ENCODE data around the gene TRRAP. TPM values are rescaled to one million over a fixed set of nuclear protein-coding genes. Genes with fewer than 3 reads are reported as not detected.

TRRAP gene
- total RNA-seq, 2 experiments from 2014 or later: 45.5 to 48.2 TPM

DNA sequence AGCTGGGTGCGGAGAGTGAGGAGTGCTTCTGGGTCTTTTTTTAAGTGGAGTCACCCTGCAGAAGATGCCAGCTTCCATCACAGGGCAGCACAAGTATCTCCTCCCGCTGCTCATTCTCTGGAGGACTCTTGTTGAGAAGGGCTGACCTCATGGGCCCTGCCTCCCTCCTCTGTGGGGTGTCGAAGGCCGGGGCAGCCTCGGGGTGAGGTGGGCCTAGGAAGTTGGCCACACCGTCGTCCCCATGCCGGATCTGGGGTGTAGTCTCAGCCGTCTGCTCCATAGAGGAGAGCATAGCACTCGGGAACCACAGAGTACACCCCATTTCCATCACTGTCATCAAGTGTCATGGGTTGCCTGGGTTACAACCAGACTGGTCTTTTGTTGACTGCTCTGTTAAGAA is 85.0 kb downstream of the TRRAP start:
- POLR2A ChIA-PET: no interaction called here
- no peaks in the 10 kb centered on the region for H3K4me1 Mint-ChIP-seq (ENCODE audit: low read depth)
- TF ChIP-seq CTCF (IDR thresholded peaks at IDR 0.05): no peak
- ATAC-seq (no peak), DNase-seq (no peak)
- H3K27me3 Mint-ChIP-seq: no peaks in the 10 kb centered on the region
- intact Hi-C loops (cut with micrococcal nuclease): no loop called here
- H3K4me3 Mint-ChIP-seq: no peak overlapping the region
- no peaks in the 10 kb centered on the region for H3K9me3 Mint-ChIP-seq
- H3K27ac Mint-ChIP-seq: no peak overlapping the region
- H3K36me3 Mint-ChIP-seq (ENCODE audit: low read depth): peaks cover 56% of the 10 kb centered on the region
- CTCF ChIA-PET: no interaction called here

DNA sequence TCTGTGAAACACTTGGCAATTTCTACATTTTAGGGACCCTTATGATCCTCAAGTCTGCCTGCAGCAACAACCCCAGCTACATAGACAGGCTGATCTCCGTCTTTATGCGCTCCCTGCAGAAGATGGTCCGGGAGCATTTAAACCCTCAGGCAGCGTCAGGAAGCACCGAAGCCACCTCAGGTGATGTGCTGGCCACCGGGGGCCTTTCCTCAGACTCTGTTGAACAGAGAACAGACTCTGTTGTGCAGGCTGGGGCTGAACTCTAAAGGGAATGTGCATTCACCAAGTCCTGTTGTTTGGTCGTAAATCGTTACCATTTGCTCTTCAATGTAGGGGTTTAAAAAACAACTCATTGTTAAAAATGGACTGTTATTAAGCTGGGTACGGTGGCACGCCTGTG is 86.3 kb downstream of the TRRAP start:
- TF ChIP-seq CTCF (IDR thresholded peaks at IDR 0.05): no peak
- Mint-ChIP-seq H3K4me3 (no peak overlapping the region), H3K27ac (no peak overlapping the region), H3K9me3 (no peaks in the 10 kb centered on the region), H3K27me3 (no peaks in the 10 kb centered on the region), H3K4me1 (ENCODE audit: low read depth) (no peaks in the 10 kb centered on the region), H3K36me3 (ENCODE audit: low read depth) (peaks cover 61% of the 10 kb centered on the region)
- ChIA-PET POLR2A (no interaction called here), CTCF (no interaction called here)
- no peak for ATAC-seq
- intact Hi-C loops (cut with micrococcal nuclease): no loop called here
- DNase-seq: no peak

DNA sequence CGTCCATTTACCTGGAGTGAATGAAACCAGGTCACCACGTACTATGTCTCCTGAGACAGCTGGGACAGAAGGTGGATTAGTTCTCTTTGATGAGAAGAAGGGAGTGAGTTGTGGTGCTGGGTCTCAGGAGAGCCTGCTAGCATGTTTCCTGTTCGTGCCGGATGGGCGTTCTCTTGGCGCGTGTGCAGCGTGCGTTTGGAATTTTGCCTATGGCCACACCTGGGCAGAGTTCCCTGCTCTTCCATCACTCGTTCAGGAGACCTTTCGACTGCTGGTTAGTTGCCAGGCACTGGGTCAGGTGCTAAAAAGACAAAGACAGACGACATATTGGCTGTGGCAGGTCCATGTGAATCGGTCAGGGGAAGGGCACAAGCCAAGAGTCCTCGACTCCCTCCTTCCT is 90.3 kb downstream of the TRRAP start:
- ATAC-seq: no peak
- Mint-ChIP-seq H3K4me1 (ENCODE audit: low read depth) (no peaks in the 10 kb centered on the region), H3K36me3 (ENCODE audit: low read depth) (peaks cover 67% of the 10 kb centered on the region), H3K9me3 (no peaks in the 10 kb centered on the region), H3K27ac (no peak overlapping the region), H3K27me3 (no peaks in the 10 kb centered on the region), H3K4me3 (no peak overlapping the region)
- ChIA-PET POLR2A (no interaction called here), CTCF (no interaction called here)
- DNase-seq: no peak
- intact Hi-C loops (cut with micrococcal nuclease): no loop called here
- no peak for TF ChIP-seq CTCF (IDR thresholded peaks at IDR 0.05)

GRCh38 chr7:98969386-98969785 is 91.1 kb downstream of the TRRAP start:
- no peak for TF ChIP-seq CTCF (IDR thresholded peaks at IDR 0.05)
- intact Hi-C loops (cut with micrococcal nuclease): no loop called here
- H3K36me3 Mint-ChIP-seq (ENCODE audit: low read depth): peaks cover 70% of the 10 kb centered on the region
- H3K4me1 Mint-ChIP-seq (ENCODE audit: low read depth): no peaks in the 10 kb centered on the region
- no peaks in the 10 kb centered on the region for H3K9me3 Mint-ChIP-seq
- ChIA-PET CTCF (interaction anchor here (0.6 kb wide), 1 partner anchor 78 kb away, joined by 3 read pairs; no protein-coding TSS in a partner anchor), POLR2A (interaction anchor here (0.8 kb wide), 1 partner anchor 8 kb away, joined by 3 read pairs; no protein-coding TSS in a partner anchor)
- H3K27ac Mint-ChIP-seq: no peak overlapping the region
- ATAC-seq (no peak), DNase-seq (no peak)
- H3K4me3 Mint-ChIP-seq: no peak overlapping the region
- no peaks in the 10 kb centered on the region for H3K27me3 Mint-ChIP-seq

- Mint-ChIP-seq H3K27me3 (no peaks in the 10 kb centered on the region), H3K36me3 (ENCODE audit: low read depth) (peaks cover 74% of the 10 kb centered on the region), H3K9me3 (no peaks in the 10 kb centered on the region), H3K4me3 (no peak overlapping the region), H3K4me1 (ENCODE audit: low read depth) (no peaks in the 10 kb centered on the region), H3K27ac (no peak overlapping the region)
- DNase-seq (no peak), ATAC-seq (no peak)
- POLR2A ChIA-PET: interaction anchor here (0.8 to 0.9 kb wide), 2 partner anchors 7 to 137 kb away, joined by 3 read pairs; no protein-coding TSS in a partner anchor
- intact Hi-C loops (cut with micrococcal nuclease): no loop called here
- no peak for TF ChIP-seq CTCF (IDR thresholded peaks at IDR 0.05)
- CTCF ChIA-PET: interaction anchor here (0.6 kb wide), 1 partner anchor 79 kb away, joined by 3 read pairs; no protein-coding TSS in a partner anchor
Observed at GRCh38 chr7:98970016-98970615, 91.8 kb downstream of the TRRAP start.
